Body of pancreas (tissue), 4 donors: ENCODE results near the gene UMODL1. TPM values are rescaled to one million over a fixed set of nuclear protein-coding genes. Genes with fewer than 3 reads are reported as not detected.
A peak's percentile ranks its signal among the peaks of the same experiment; 100 is the strongest.

Experiments
- ATAC-seq: fragments of 150-250 bp; one replicate; pipeline ENCODE4 v1.9.1; 2016
- DNase-seq, 4 donors: peaks; one replicate each; pipeline ENCODE4 v3.0.0-alpha.2; 2019
- H3K27ac ChIP-seq, 4 donors: fragments of 200-600 bp; sonication (generic); 1 replicate in 3 of 4; 2 replicates in 1 of 4; pipeline versions ENCODE4 v1.5.1 to v1.6.1; 2016 to 2019; ENCODE audit warnings: mild to moderate bottlenecking in 1 of 4, mixed read lengths in 1 of 4, moderate library complexity in 1 of 4
- H3K27me3 ChIP-seq, 2 donors: fragments of 200-600 bp; sonication (generic); one replicate each; pipeline ENCODE4 v1.6.0; 2016; ENCODE audit warnings: mild to moderate bottlenecking in 1 of 2
- H3K36me3 ChIP-seq, 2 donors: fragments of 200-600 bp; sonication (generic); replicated peaks in 1 of 2; 2 replicates each; pipeline ENCODE4 v1.5.1; 2016; ENCODE audit warnings: low read depth in 2 of 2; ENCODE audit not compliant: insufficient read depth in 1 of 2
- H3K4me1 ChIP-seq: fragments of 200-600 bp; sonication (generic); one replicate; pipeline ENCODE4 v1.6.0; 2016
- H3K4me3 ChIP-seq, 2 donors: fragments of 200-600 bp; sonication (generic); 1 replicate in 1 of 2; 2 replicates in 1 of 2; pipeline ENCODE4 v1.5.1; 2016 to 2019
- H3K9me3 ChIP-seq, 3 donors: fragments of 200-600 bp; sonication (generic); 1 replicate in 2 of 3; 2 replicates in 1 of 3; pipeline ENCODE4 v1.5.1; 2016
- POLR2A ChIP-seq, 3 donors: fragments of 450-650 bp; IDR thresholded peaks; one replicate each; pipeline ENCODE4 v1.6.1; 2016; ENCODE audit warnings: antibody characterized with exemption in 3 of 3, mild to moderate bottlenecking in 2 of 3
- WGBS, 2 donors: methylation state at CpG; one replicate each; pipeline ENCODE4 v1.1.5; 2017; 5-methylcytosine and 5-hydroxymethylcytosine counted together
- intact Hi-C: fragments of 100-400 bp; cut with DNase I; formaldehyde crosslinking; loops from one replicate; pipeline ENCODE4 v1.15.1; 2023
- total RNA-seq, 2 donors: library from RNA; depleted of rRNA; stranded (reverse); fragments of >200 nt; gene quantifications; one replicate each; pipeline ENCODE4 v1.1.0, GENCODE V29; 2016
- TF ChIP-seq, protein P1 (sequence below), 7 experiments: fragments of 450-650 bp in 4 of 7; fragments of 200-600 bp in 3 of 7; sonication (generic) in 3 of 7; IDR thresholded peaks; one replicate each; pipeline ENCODE4 v1.5.1; 2016 to 2019; ENCODE audit warnings: antibody characterized with exemption in 7 of 7

UMODL1 gene
- total RNA-seq, 2 donors from 2014 or later = not detected

DNA sequence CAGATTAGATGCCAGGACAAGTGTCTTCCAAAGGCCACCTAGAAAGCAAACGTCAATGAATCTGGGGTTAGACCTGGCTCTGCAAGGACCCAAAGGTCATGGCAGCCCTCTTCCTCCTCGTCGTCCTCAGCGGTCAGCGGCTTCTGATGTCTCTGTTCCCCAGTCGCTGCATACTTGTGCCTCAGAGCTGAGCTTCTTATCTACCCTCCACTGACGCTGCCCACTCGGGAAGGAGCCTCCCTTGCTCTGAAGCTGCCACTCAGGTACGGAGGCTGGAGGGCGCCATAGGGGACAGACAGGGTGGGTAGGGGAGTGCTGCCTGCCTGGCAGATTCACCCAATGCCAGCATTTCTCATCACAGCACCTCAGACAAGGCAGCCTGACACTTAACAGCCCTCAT is 11.4 kb upstream of the UMODL1 start:
- no peaks in the 10 kb centered on the region for H3K9me3 ChIP-seq
- WGBS, 2 donors = 84% methylated on average over 9 to 10 of the region's 10 CpGs
- no peak for ATAC-seq
- TF ChIP-seq POLR2A (IDR thresholded peaks at IDR 0.05) = no peak
- TF ChIP-seq, protein P1, sequence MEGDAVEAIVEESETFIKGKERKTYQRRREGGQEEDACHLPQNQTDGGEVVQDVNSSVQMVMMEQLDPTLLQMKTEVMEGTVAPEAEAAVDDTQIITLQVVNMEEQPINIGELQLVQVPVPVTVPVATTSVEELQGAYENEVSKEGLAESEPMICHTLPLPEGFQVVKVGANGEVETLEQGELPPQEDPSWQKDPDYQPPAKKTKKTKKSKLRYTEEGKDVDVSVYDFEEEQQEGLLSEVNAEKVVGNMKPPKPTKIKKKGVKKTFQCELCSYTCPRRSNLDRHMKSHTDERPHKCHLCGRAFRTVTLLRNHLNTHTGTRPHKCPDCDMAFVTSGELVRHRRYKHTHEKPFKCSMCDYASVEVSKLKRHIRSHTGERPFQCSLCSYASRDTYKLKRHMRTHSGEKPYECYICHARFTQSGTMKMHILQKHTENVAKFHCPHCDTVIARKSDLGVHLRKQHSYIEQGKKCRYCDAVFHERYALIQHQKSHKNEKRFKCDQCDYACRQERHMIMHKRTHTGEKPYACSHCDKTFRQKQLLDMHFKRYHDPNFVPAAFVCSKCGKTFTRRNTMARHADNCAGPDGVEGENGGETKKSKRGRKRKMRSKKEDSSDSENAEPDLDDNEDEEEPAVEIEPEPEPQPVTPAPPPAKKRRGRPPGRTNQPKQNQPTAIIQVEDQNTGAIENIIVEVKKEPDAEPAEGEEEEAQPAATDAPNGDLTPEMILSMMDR (IDR thresholded peaks at IDR 0.05) = no peak
- H3K36me3 ChIP-seq = no peaks in the 10 kb centered on the region
- no peak overlapping the region for H3K4me3 ChIP-seq
- no peaks in the 10 kb centered on the region for H3K27me3 ChIP-seq
- H3K27ac ChIP-seq = no peak overlapping the region
- no peak for DNase-seq
- H3K4me1 ChIP-seq = peaks cover 43% of the 10 kb centered on the region
- intact Hi-C loops = no loop called here

DNA sequence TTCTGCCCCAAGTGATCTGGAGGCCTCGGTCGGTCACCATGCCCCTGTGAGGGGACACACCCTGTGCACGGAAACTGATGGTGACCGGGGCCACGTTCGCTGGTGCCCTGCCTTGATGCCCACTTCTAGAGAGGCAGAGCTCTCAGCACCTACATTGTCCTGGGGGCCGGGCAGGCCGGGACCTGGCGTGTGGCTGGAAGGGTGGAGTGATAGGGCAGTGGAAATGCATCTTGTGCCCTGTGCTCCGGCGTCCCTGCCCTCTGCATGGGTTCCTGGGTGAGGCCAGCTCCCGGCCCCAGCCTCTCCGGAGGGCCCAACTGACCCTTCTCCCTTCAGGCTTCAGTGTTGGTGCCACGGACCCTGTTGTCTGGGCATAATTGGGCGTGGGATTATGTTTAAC is 11.0 kb upstream of the UMODL1 start:
- no peaks in the 10 kb centered on the region for H3K27me3 ChIP-seq
- no peaks in the 10 kb centered on the region for H3K9me3 ChIP-seq
- DNase-seq = no peak
- no peaks in the 10 kb centered on the region for H3K36me3 ChIP-seq
- 95 to 100% methylated on average over 3 to 14 of the region's 15 CpGs for WGBS, 2 donors
- no peak overlapping the region for H3K27ac ChIP-seq
- no peak for ATAC-seq
- no peak for TF ChIP-seq POLR2A (IDR thresholded peaks at IDR 0.05)
- peaks cover 43% of the 10 kb centered on the region for H3K4me1 ChIP-seq
- intact Hi-C loops = no loop called here
- H3K4me3 ChIP-seq = no peak overlapping the region

DNA sequence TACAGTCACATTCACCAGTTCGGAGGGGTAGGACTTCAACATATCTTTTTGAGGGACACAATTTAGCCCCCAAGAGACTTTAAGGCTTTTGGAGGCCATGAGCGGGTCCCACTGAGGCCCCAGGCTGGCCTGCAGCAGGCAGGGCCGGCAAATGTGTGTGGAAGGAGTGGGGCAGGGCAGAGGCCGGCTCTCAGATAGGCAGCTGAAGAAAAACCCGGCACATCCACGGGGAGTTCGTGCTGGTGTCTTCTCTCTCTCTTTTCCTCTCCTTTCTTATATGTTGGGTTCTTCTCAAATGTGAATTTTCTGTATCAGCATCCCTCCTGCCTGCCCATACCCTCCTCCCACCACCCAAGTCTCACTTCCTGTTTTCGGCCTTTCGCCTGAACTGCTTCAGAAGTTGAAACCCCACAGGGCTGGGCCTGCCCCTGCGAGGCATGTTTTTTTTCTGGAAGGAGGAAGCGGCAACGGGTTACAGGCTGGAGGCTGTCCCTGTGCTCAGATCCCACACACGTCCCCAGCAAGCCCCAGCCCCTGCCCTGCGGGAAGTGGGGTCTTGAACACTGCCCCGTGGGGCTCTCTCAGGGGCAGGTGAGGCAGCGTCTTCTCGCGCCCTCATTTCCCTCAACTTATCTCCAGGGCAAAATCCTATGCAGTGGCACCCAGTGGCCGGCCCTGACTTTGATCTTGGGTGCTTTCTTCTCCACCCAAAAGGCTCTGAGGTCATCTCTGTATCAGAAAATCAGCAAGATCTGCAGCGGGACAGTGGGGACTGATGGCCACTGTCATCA is 9.7 kb upstream of the UMODL1 start:
- no peaks in the 10 kb centered on the region for H3K27me3 ChIP-seq
- TF ChIP-seq, protein P1 (IDR thresholded peaks at IDR 0.05) = no peak
- TF ChIP-seq POLR2A (IDR thresholded peaks at IDR 0.05) = no peak
- intact Hi-C loops = no loop called here
- peak overlapping the region in 1 of 4 donors; percentile 39 for H3K27ac ChIP-seq
- no peaks in the 10 kb centered on the region for H3K36me3 ChIP-seq
- DNase-seq (peak in 1 of 4 donors; percentile 66), ATAC-seq (no peak)
- no peak overlapping the region for H3K4me3 ChIP-seq
- WGBS, 2 donors = 71 to 88% methylated on average over 20 of the region's 20 CpGs
- H3K9me3 ChIP-seq = no peaks in the 10 kb centered on the region
- peaks cover 38% of the 10 kb centered on the region for H3K4me1 ChIP-seq

DNA sequence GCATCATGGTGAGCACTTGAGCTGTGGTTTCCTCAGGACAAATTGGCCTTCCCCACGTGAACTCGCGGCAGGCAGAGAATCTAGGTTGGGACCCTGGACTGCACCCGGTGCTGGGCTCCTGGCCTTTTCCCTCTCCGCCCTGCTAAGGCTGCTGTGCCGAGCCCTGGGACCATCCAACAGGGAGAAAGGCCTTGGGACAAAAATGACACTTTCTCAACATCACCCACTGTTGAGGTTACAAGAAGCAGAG is 9.2 kb upstream of the UMODL1 start:
- ATAC-seq (no peak), DNase-seq (no peak)
- H3K4me1 ChIP-seq = peaks cover 33% of the 10 kb centered on the region
- WGBS, 2 donors = 79 to 82% methylated on average over 6 of the region's 6 CpGs
- H3K9me3 ChIP-seq = no peaks in the 10 kb centered on the region
- intact Hi-C loops = no loop called here
- no peaks in the 10 kb centered on the region for H3K27me3 ChIP-seq
- no peak overlapping the region for H3K4me3 ChIP-seq
- no peaks in the 10 kb centered on the region for H3K36me3 ChIP-seq
- TF ChIP-seq, protein P1 (IDR thresholded peaks at IDR 0.05) = no peak
- no peak for TF ChIP-seq POLR2A (IDR thresholded peaks at IDR 0.05)
- peak overlapping the region in 1 of 4 donors; percentile 39 for H3K27ac ChIP-seq

DNA sequence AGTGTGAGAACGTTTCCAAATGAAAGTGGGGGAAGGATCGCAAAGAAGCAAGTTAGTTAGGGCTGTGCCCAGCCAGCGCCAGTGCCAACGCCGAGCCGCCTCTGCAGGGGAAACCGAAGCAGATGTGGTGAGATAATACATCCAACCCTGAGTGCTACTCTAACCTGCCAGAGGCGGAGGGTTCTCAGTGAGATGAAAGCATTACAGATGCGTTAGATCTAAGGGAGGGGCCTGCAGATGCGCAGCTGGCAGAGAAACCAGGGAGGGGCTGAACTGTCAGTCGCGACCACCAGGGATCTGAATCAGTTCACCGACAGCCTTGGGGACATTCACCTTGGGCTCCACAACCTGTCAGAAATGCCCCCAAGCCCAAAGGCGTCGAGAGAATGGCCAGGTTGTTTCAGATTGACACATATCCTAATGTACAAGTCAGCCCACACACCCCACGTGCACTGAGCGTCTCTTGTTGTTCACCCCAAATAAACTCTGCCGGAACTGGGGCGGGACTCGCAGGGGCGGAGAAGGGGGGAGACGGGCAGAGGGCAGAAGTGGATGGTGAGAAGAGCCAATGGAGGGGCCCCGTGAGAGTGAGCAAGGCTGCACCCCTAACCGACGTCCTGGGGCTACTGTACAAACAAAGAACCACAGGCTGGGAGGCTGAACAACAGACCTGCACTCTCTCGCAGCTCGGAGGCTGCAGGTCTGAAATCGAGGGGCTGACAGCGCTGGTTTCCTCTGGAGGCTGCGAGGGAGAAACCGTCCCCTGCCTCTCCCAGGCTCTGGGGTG is 8.7 kb upstream of the UMODL1 start:
- H3K27ac ChIP-seq = peak overlapping the region in 1 of 4 donors; percentile 29
- peaks cover 28% of the 10 kb centered on the region for H3K4me1 ChIP-seq
- ATAC-seq = no peak
- no peak overlapping the region for H3K4me3 ChIP-seq
- no peaks in the 10 kb centered on the region for H3K9me3 ChIP-seq
- no peaks in the 10 kb centered on the region for H3K27me3 ChIP-seq
- WGBS, 2 donors = 70 to 79% methylated on average over 31 of the region's 31 CpGs
- intact Hi-C loops = no loop called here
- H3K36me3 ChIP-seq = no peaks in the 10 kb centered on the region
- peak in 2 of 3 donors; percentile 19 to 21 for TF ChIP-seq POLR2A (IDR thresholded peaks at IDR 0.05)
- TF ChIP-seq, protein P1 (IDR thresholded peaks at IDR 0.05) = no peak
- peak in 2 of 4 donors; percentile 26 to 62 for DNase-seq
